SH-SY5Y (cell line): ENCODE measurements around the gene CHD2.

Experiments used
- GATA2 ChIP-seq: IDR thresholded peaks from 2 replicates; pipeline ENCODE4 v1.6.1; 2011; ENCODE audit warnings: mild to moderate bottlenecking, low read depth, low read length
- GATA3 ChIP-seq: IDR thresholded peaks from 2 replicates; pipeline ENCODE4 v1.6.1; 2011; ENCODE audit warnings: low read depth, mild to moderate bottlenecking, low read length, moderate library complexity

DNA sequence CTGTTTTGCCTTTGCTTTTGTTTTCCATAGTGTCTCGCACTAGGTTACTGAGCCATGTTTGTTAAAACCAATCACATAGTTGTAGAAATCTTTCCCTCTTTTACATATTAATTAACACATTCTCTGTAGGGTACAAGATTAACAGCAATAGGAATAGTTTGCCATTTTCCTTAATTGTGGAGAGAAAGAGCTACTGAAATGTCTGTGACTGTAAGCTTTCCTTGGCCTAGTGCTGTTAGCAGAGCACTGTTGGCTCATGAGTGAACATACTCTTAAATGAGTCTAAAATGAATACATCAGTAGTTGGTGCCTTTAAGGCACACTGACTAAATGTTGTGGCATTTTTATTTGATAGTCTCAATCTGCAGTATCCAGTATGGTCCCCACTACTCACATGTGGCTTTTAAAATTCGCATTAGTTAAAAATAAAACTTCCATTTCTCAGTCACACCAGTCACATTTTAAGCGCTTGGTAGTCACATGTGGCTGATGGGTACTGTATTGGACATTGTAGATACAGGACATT is 28.2 kb downstream of the CHD2 start:
- TF ChIP-seq GATA2 (no peak), GATA3 (no peak)
